Neural cell (in vitro differentiated cells): ENCODE data around the gene GDF7. TPM values are rescaled to one million over a fixed set of nuclear protein-coding genes. Genes with fewer than 3 reads are reported as not detected.

Source experiments
- H2AFZ ChIP-seq: fragments of 200-600, 300-800 bp; sonication (generic), shearing (Covaris generic); 2 replicates; pipeline ENCODE4 v1.6.0; 2014; ENCODE audit warnings: low read depth, mild to moderate bottlenecking, antibody characterized with exemption, low read length, moderate library complexity
- H3F3A ChIP-seq: fragments of 200-600 bp; shearing (Covaris generic); 2 replicates; pipeline ENCODE4 v1.6.1; 2016; ENCODE audit warnings: mild to moderate bottlenecking, moderate library complexity, mixed read lengths, antibody characterized with exemption, low read length; ENCODE audit not compliant: insufficient read depth, poor library complexity, severe bottlenecking
- H3K27ac ChIP-seq: fragments of 200-600, 300-800 bp; sonication (generic), shearing (Covaris generic); 2 replicates; pipeline ENCODE4 v1.5.1; 2014; ENCODE audit warnings: mild to moderate bottlenecking, low read length, moderate library complexity
- H3K27me3 ChIP-seq: fragments of 300-800, 200-600 bp; sonication (generic), shearing (Covaris generic); 2 replicates; pipeline ENCODE4 v1.6.0; 2014; ENCODE audit warnings: mild to moderate bottlenecking, low read depth, low read length, moderate library complexity; ENCODE audit not compliant: insufficient read depth
- H3K36me3 ChIP-seq: fragments of 300-800, 200-600 bp; sonication (generic), shearing (Covaris generic); 2 replicates; pipeline ENCODE4 v1.5.1; 2014; ENCODE audit warnings: mild to moderate bottlenecking, antibody characterized with exemption, low read length, moderate library complexity; ENCODE audit not compliant: insufficient read depth
- H3K4me2 ChIP-seq: fragments of 300-800, 200-600 bp; sonication (generic), shearing (Covaris generic); 2 replicates; pipeline ENCODE4 v1.6.0; 2014; ENCODE audit warnings: mild to moderate bottlenecking, low read length
- H3K4me3 ChIP-seq: fragments of 300-800, 200-600 bp; sonication (generic), shearing (Covaris generic); 2 replicates; pipeline ENCODE4 v1.5.1; 2014; ENCODE audit warnings: mild to moderate bottlenecking, low read length, moderate library complexity
- H3K79me2 ChIP-seq: fragments of 200-600 bp; shearing (Covaris generic); replicated peaks from 2 replicates; pipeline ENCODE4 v1.6.0; 2014; ENCODE audit warnings: mild to moderate bottlenecking, low read length, moderate library complexity; ENCODE audit not compliant: insufficient read depth
- H3K9ac ChIP-seq: fragments of 300-800, 200-600 bp; sonication (generic), shearing (Covaris generic); 2 replicates; pipeline ENCODE4 v1.6.1; 2016; ENCODE audit warnings: mild to moderate bottlenecking, low read length, mixed read lengths
- H3K9me2 ChIP-seq: fragments of 200-600 bp; shearing (Covaris generic); 2 replicates; pipeline ENCODE4 v1.6.1; 2016; ENCODE audit warnings: mild to moderate bottlenecking, low read length, mixed read lengths; ENCODE audit not compliant: insufficient read depth
- H3K9me3 ChIP-seq: fragments of 200-600, 300-800 bp; sonication (generic), shearing (Covaris generic); 2 replicates; pipeline ENCODE4 v1.6.1; 2016; ENCODE audit warnings: mild to moderate bottlenecking, mixed run types, low read length, moderate library complexity, mixed read lengths
- H4K20me1 ChIP-seq: fragments of 200-600 bp; shearing (Covaris generic); 2 replicates; pipeline ENCODE4 v1.6.1; 2016; ENCODE audit warnings: mild to moderate bottlenecking, mixed run types; ENCODE audit not compliant: insufficient read depth
- EP300 ChIP-seq: fragments of 450-650 bp; conservative IDR thresholded peaks from 2 replicates; pipeline ENCODE4 v1.6.1; 2014; ENCODE audit warnings: antibody characterized with exemption, mild to moderate bottlenecking, moderate library complexity; ENCODE audit not compliant: poor library complexity, severe bottlenecking
- EZH2 ChIP-seq: fragments of 200-600, 300-800 bp; shearing (Covaris generic), sonication (generic); IDR thresholded peaks from 2 replicates; pipeline ENCODE4 v1.6.1; 2014; ENCODE audit warnings: antibody characterized with exemption, low read length, borderline replicate concordance, mild to moderate bottlenecking; ENCODE audit not compliant: insufficient read depth, poor library complexity, severe bottlenecking
- MXI1 ChIP-seq: fragments of 450-650 bp; conservative IDR thresholded peaks from 2 replicates; pipeline ENCODE4 v1.6.1; 2014; ENCODE audit warnings: antibody characterized with exemption, mild to moderate bottlenecking; ENCODE audit not compliant: poor library complexity, severe bottlenecking
- POLR2AphosphoS5 ChIP-seq: IDR thresholded peaks from 2 replicates; pipeline ENCODE4 v1.6.1; 2012
- RAD21 ChIP-seq: fragments of 450-650 bp; conservative IDR thresholded peaks from 2 replicates; pipeline ENCODE4 v1.6.1; 2014; ENCODE audit warnings: antibody characterized with exemption, mild to moderate bottlenecking, moderate library complexity
- REST ChIP-seq: IDR thresholded peaks from 2 replicates; pipeline ENCODE4 v1.6.1; 2012; ENCODE audit warnings: borderline replicate concordance
- SMC3 ChIP-seq: fragments of 450-650 bp; conservative IDR thresholded peaks from 2 replicates; pipeline ENCODE4 v1.6.1; 2014; ENCODE audit warnings: antibody characterized with exemption, mild to moderate bottlenecking, moderate library complexity; ENCODE audit not compliant: poor library complexity
- TAF1 ChIP-seq: IDR thresholded peaks from 2 replicates; pipeline ENCODE4 v1.6.1; 2012; ENCODE audit warnings: low read depth
- polyA plus RNA-seq: library from polyadenylated mRNA; depleted of rRNA; stranded (reverse); fragments of >200 nt; gene quantifications from 2 replicates; pipeline ENCODE4 v1.2.3, GENCODE V29; 2014
- TF ChIP-seq, protein P1 (sequence below): fragments of 450-650 bp; IDR thresholded peaks from 2 replicates; pipeline ENCODE4 v1.5.1; 2014; ENCODE audit warnings: antibody characterized with exemption, mild to moderate bottlenecking, moderate library complexity; ENCODE audit not compliant: poor library complexity, severe bottlenecking

GDF7 gene
- polyA plus RNA-seq, 1 donor from 2014 or later: 0.38 TPM

DNA sequence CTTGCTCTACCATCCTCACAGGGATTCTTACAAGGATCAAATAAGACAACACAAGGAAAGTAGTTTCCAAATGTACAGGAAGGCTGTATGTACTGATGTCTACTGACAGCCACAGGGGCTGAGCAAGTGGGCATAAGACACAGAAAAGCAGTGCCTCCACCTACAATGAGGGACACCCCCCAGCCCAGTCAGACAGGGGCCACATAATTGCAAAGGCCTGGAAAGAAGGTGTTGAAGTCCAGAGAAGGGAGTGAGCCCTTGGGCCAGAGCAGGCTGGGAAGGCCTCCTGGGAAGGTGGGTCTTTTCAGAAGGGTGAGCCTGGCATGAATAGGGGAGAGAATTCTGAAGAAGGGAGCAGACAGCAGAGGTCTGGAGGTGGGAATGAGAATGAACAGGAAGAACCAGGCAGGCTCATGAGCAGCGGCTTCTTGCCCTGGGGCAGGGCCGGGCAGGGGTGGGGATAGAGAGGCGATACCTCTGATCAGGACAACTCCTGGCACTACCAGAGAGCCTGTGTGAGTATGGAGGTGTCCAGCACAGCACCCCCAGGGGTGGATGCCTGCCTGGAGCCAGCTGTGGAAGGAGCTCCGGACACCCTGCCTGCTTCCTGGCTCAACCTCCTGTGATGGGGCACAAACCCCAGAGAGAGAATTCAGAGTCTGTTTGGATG lies 46.1 kb upstream of the GDF7 start:
- H3K4me2 ChIP-seq: no peak overlapping the region
- no peaks in the 10 kb centered on the region for H3K79me2 ChIP-seq
- no peak overlapping the region for H2AFZ ChIP-seq
- no peaks in the 10 kb centered on the region for H4K20me1 ChIP-seq
- no peaks in the 10 kb centered on the region for H3K27me3 ChIP-seq
- TF ChIP-seq TAF1 (no peak), POLR2AphosphoS5 (no peak), SMC3 (no peak)
- TF ChIP-seq, protein P1, sequence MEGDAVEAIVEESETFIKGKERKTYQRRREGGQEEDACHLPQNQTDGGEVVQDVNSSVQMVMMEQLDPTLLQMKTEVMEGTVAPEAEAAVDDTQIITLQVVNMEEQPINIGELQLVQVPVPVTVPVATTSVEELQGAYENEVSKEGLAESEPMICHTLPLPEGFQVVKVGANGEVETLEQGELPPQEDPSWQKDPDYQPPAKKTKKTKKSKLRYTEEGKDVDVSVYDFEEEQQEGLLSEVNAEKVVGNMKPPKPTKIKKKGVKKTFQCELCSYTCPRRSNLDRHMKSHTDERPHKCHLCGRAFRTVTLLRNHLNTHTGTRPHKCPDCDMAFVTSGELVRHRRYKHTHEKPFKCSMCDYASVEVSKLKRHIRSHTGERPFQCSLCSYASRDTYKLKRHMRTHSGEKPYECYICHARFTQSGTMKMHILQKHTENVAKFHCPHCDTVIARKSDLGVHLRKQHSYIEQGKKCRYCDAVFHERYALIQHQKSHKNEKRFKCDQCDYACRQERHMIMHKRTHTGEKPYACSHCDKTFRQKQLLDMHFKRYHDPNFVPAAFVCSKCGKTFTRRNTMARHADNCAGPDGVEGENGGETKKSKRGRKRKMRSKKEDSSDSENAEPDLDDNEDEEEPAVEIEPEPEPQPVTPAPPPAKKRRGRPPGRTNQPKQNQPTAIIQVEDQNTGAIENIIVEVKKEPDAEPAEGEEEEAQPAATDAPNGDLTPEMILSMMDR: no peak
- no peak overlapping the region for H3K4me3 ChIP-seq
- no peaks in the 10 kb centered on the region for H3K36me3 ChIP-seq
- H3K9me3 ChIP-seq: no peaks in the 10 kb centered on the region
- no peaks in the 10 kb centered on the region for H3F3A ChIP-seq
- H3K9me2 ChIP-seq: no peaks in the 10 kb centered on the region
- no peak overlapping the region for H3K27ac ChIP-seq
- H3K9ac ChIP-seq: no peak overlapping the region

DNA sequence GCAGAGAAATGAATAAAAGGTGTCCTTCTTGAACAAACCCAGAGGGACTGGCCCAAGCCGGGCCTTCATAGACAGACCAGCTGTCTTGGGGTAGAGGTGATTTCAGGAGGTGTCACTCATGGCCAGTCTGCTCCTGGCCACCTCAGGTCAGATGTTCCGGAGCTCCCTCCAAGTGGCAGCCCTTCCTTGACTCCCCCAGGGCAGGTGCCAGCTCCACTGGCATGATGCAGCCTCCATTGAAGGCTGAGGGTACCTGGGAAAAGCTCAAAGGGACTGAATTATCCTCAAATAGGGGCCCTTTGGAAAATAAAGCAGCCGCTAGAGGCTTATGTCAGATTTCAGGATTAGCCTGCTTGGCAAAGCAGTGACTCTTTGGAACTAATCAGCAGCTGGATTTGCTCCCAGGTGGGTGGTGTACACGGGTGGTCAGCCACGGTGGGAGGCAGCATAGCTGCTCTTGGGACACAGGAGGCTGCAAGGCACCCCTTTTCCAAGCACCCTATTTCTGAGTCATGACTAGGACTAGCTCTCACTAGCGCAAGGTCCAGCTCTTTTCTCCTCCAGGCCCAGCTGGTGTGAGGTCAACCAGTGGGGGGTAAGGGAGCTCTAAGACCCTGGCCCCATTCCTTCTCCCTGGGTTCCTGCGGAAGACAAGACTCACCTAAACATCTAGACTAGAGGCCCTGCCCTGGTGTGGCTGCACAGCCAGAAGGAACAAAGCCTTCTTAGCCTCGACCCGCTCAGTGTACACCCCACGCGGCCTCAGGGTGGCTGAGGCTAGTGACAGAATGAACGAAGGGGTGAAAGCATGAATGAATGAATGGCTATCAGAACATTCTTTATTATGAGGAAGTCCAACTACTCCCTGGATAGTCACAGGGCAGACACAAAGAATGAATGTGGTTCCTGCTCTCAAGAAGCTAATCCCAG lies 45.3 kb upstream of the GDF7 start:
- Histone ChIP-seq H3K79me2 (no peaks in the 10 kb centered on the region), H3K4me2 (no peak overlapping the region), H3K4me3 (no peak overlapping the region), H3K9me3 (no peaks in the 10 kb centered on the region), H3F3A (no peaks in the 10 kb centered on the region), H3K9me2 (no peaks in the 10 kb centered on the region), H3K27ac (no peak overlapping the region), H3K27me3 (no peaks in the 10 kb centered on the region), H3K36me3 (no peaks in the 10 kb centered on the region), H4K20me1 (no peaks in the 10 kb centered on the region), H2AFZ (no peak overlapping the region), H3K9ac (no peak overlapping the region)
- TF ChIP-seq TAF1: no peak
- no peak for TF ChIP-seq SMC3
- TF ChIP-seq POLR2AphosphoS5: no peak
- no peak for TF ChIP-seq EP300
- no peak for TF ChIP-seq MXI1
- TF ChIP-seq, protein P1: no peak
- no peak for TF ChIP-seq EZH2
- no peak for TF ChIP-seq RAD21
- TF ChIP-seq REST: no peak
